Measurements from ENCODE around the gene OTUB1.

- TF ChIP-seq, protein P1, sequence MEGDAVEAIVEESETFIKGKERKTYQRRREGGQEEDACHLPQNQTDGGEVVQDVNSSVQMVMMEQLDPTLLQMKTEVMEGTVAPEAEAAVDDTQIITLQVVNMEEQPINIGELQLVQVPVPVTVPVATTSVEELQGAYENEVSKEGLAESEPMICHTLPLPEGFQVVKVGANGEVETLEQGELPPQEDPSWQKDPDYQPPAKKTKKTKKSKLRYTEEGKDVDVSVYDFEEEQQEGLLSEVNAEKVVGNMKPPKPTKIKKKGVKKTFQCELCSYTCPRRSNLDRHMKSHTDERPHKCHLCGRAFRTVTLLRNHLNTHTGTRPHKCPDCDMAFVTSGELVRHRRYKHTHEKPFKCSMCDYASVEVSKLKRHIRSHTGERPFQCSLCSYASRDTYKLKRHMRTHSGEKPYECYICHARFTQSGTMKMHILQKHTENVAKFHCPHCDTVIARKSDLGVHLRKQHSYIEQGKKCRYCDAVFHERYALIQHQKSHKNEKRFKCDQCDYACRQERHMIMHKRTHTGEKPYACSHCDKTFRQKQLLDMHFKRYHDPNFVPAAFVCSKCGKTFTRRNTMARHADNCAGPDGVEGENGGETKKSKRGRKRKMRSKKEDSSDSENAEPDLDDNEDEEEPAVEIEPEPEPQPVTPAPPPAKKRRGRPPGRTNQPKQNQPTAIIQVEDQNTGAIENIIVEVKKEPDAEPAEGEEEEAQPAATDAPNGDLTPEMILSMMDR (IDR thresholded peaks at IDR 0.05), result no peak
- TF ChIP-seq EZH2 (IDR thresholded peaks at IDR 0.05) (no peak), EZH2phosphoT487 (IDR thresholded peaks at IDR 0.05) (no peak)
These were observed 45.8 kb downstream of the OTUB1 start for GRCh38 chr11:64032050-64032449.
